Measurements from ENCODE around the gene MYLK2. TPM values are rescaled to one million over a fixed set of nuclear protein-coding genes. Genes with fewer than 3 reads are reported as not detected.

The MYLK2 gene
- total RNA-seq, 1 experiment from 2014 or later = 0.50 TPM

DNA sequence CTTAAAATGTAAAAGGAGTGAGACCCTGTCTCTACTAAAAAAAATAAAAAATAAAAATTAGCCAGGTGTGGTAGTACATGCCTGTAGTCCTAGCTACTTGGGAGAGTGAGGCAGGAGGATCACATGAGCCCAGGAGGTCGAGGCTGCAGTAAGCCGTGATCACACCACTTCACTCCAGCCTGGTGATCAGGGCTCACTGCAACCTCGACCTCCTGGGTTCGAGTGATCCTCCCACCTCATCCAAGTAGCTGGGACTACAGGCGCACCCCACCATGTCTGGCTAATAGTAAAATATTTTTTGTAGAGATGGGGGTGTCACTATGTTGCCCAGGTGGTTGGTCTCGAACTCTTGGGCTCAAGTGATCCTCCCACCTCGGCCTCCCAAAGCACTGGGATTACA, 34.3 kb downstream of the MYLK2 start:
- ChIA-PET POLR2A (ENCODE audit: unreplicated experiment) (no interaction called here), CTCF (interaction anchor here (0.6 to 2.3 kb wide), 8 partner anchors 18 to 293 kb away, joined by 3 to 21 read pairs (median 5); partner anchors contain the start of genes PDRG1 and TM9SF4)
- H4K20me1 ChIP-seq (ENCODE audit: insufficient read depth) = no peaks in the 10 kb centered on the region
- H3K4me1 ChIP-seq (replicated peaks; ENCODE audit: insufficient read depth) = no peaks in the 10 kb centered on the region
- H2AFZ ChIP-seq = no peak overlapping the region
- no peak overlapping the region for H3K4me3 ChIP-seq
- intact Hi-C loops (cut with micrococcal nuclease; ENCODE audit: unreplicated experiment) = no loop called here
- no peak overlapping the region for H3K4me2 ChIP-seq
- no peaks in the 10 kb centered on the region for H3K9me2 ChIP-seq (ENCODE audit: insufficient read depth)
- H3K9me3 ChIP-seq (ENCODE audit: insufficient read depth, low read depth) = no peaks in the 10 kb centered on the region
- peaks cover 65% of the 10 kb centered on the region for H3K27me3 ChIP-seq (ENCODE audit: insufficient read depth, low read depth)
- H3K27ac ChIP-seq = no peak overlapping the region
- H3F3A ChIP-seq (ENCODE audit: insufficient read depth, low read depth) = no peaks in the 10 kb centered on the region
- DNase-seq = no peak
- no peaks in the 10 kb centered on the region for H3K79me2 ChIP-seq (ENCODE audit: low read depth)
- no peak for TF ChIP-seq EZH2 (IDR thresholded peaks at IDR 0.05; ENCODE audit: low read depth)
- TF ChIP-seq, protein P1, sequence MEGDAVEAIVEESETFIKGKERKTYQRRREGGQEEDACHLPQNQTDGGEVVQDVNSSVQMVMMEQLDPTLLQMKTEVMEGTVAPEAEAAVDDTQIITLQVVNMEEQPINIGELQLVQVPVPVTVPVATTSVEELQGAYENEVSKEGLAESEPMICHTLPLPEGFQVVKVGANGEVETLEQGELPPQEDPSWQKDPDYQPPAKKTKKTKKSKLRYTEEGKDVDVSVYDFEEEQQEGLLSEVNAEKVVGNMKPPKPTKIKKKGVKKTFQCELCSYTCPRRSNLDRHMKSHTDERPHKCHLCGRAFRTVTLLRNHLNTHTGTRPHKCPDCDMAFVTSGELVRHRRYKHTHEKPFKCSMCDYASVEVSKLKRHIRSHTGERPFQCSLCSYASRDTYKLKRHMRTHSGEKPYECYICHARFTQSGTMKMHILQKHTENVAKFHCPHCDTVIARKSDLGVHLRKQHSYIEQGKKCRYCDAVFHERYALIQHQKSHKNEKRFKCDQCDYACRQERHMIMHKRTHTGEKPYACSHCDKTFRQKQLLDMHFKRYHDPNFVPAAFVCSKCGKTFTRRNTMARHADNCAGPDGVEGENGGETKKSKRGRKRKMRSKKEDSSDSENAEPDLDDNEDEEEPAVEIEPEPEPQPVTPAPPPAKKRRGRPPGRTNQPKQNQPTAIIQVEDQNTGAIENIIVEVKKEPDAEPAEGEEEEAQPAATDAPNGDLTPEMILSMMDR (conservative IDR thresholded peaks at IDR 0.05) = no peak
- no peaks in the 10 kb centered on the region for H3K36me3 ChIP-seq (ENCODE audit: low read depth)
- BruUV-seq (replicated peaks) = no TSS peak

DNA sequence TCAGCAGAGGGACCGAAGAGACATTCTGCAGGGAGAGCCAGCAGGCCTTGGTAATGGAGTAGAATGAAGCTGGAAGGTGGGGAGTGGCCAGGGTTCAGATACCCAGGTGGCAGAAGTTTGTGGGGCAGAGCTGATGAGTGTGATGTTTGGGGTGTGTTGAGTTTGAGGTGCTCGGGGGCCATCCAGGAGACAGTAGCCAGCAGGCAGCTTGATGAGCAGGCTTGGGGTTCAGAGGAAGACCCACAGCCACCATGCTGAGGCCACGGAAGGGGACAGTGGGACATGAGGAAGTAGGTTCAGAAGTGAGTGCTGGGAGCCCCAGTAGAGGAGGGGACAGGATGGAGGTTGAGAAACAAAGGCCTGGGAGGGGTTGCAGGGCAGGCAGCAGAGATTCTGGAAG, 37.4 kb downstream of the MYLK2 start:
- TF ChIP-seq, protein P1 (conservative IDR thresholded peaks at IDR 0.05) = no peak
- TF ChIP-seq EZH2 (IDR thresholded peaks at IDR 0.05; ENCODE audit: low read depth) = no peak

GRCh38 chr20:31857861-31858759, 39.0 kb downstream of the MYLK2 start:
- Histone ChIP-seq H3K9me2 (ENCODE audit: insufficient read depth) (no peaks in the 10 kb centered on the region), H3K79me2 (ENCODE audit: low read depth) (no peaks in the 10 kb centered on the region), H3K9me3 (ENCODE audit: insufficient read depth, low read depth) (no peaks in the 10 kb centered on the region), H3K27me3 (ENCODE audit: insufficient read depth, low read depth) (peaks cover 89% of the 10 kb centered on the region), H3K4me1 (replicated peaks; ENCODE audit: insufficient read depth) (no peaks in the 10 kb centered on the region), H3K27ac (no peak overlapping the region), H3F3A (ENCODE audit: insufficient read depth, low read depth) (no peaks in the 10 kb centered on the region), H3K4me3 (no peak overlapping the region), H3K36me3 (ENCODE audit: low read depth) (no peaks in the 10 kb centered on the region), H3K4me2 (no peak overlapping the region), H2AFZ (no peak overlapping the region), H4K20me1 (ENCODE audit: insufficient read depth) (no peaks in the 10 kb centered on the region)
- BruUV-seq (replicated peaks) = no TSS peak
- intact Hi-C loops (cut with micrococcal nuclease; ENCODE audit: unreplicated experiment) = no loop called here
- POLR2A ChIA-PET (ENCODE audit: unreplicated experiment) = no interaction called here
- CTCF ChIA-PET = no interaction called here
- TF ChIP-seq EZH2 (IDR thresholded peaks at IDR 0.05; ENCODE audit: low read depth) = no peak
- TF ChIP-seq, protein P1 (conservative IDR thresholded peaks at IDR 0.05) = no peak
- DNase-seq = no peak

More for the DNA sequence above, 37.4 kb downstream of the MYLK2 start:
- DNase-seq = no peak
- no peaks in the 10 kb centered on the region for H4K20me1 ChIP-seq (ENCODE audit: insufficient read depth)
- no peak overlapping the region for H3K4me3 ChIP-seq
- no peaks in the 10 kb centered on the region for H3K9me2 ChIP-seq (ENCODE audit: insufficient read depth)
- H3K79me2 ChIP-seq (ENCODE audit: low read depth) = no peaks in the 10 kb centered on the region
- no peaks in the 10 kb centered on the region for H3K9me3 ChIP-seq (ENCODE audit: insufficient read depth, low read depth)
- intact Hi-C loops (cut with micrococcal nuclease; ENCODE audit: unreplicated experiment) = no loop called here
- no TSS peak for BruUV-seq (replicated peaks)
- no peak overlapping the region for H2AFZ ChIP-seq
- H3K4me2 ChIP-seq = no peak overlapping the region
- no peaks in the 10 kb centered on the region for H3K36me3 ChIP-seq (ENCODE audit: low read depth)
- H3F3A ChIP-seq (ENCODE audit: insufficient read depth, low read depth) = no peaks in the 10 kb centered on the region
- no peak overlapping the region for H3K27ac ChIP-seq
- ChIA-PET CTCF (no interaction called here), POLR2A (ENCODE audit: unreplicated experiment) (no interaction called here)
- peaks cover 75% of the 10 kb centered on the region for H3K27me3 ChIP-seq (ENCODE audit: insufficient read depth, low read depth)
- H3K4me1 ChIP-seq (replicated peaks; ENCODE audit: insufficient read depth) = no peaks in the 10 kb centered on the region

All from PC-9 (cell line).